Endothelial cell of hepatic sinusoid (primary cell): ENCODE results near the gene DLGAP1.
"Not testable (repeated sequence)": the region's sequence is repeated elsewhere in the genome, so short reads cannot be mapped to it uniquely, and the experiment has no call there.

Experiments used
- in situ Hi-C: cut with HindIII; loops from 2 replicates; pipeline ENCODE4 v1.10.0; 2017; ENCODE audit warnings: low sequenced_read_pairs

The DLGAP1 gene

GRCh38 chr18:4299395-4299794, 155.7 kb downstream of the DLGAP1 start:
- in situ Hi-C loops = no loop called here

GRCh38 chr18:4293337-4293736, 161.8 kb downstream of the DLGAP1 start:
- in situ Hi-C loops = no loop called here

GRCh38 chr18:4292696-4293095, 162.4 kb downstream of the DLGAP1 start:
- in situ Hi-C loops = no loop called here

GRCh38 chr18:4287340-4287739, 167.8 kb downstream of the DLGAP1 start:
- in situ Hi-C loops = not testable (repeated sequence)

GRCh38 chr18:4286256-4286655, 168.9 kb downstream of the DLGAP1 start:
- in situ Hi-C loops = no loop called here

- in situ Hi-C loops = no loop called here
Measured at GRCh38 chr18:4285525-4285924, 169.6 kb downstream of the DLGAP1 start.

- in situ Hi-C loops = no loop called here
Measured at GRCh38 chr18:4284528-4284927, 170.6 kb downstream of the DLGAP1 start.

GRCh38 chr18:4283746-4284291, 171.3 kb downstream of the DLGAP1 start:
- in situ Hi-C loops = no loop called here

- in situ Hi-C loops = no loop called here
Measured at GRCh38 chr18:4282954-4283353, 172.2 kb downstream of the DLGAP1 start.

GRCh38 chr18:4276953-4277585, 178.0 kb downstream of the DLGAP1 start:
- in situ Hi-C loops = no loop called here

- in situ Hi-C loops = loop anchor here (5.0 kb wide), 1 partner anchor 40 kb away; no protein-coding TSS in a partner anchor
Measured at GRCh38 chr18:4271952-4272351, 183.2 kb downstream of the DLGAP1 start.

- in situ Hi-C loops = loop anchor here (5.0 kb wide), 1 partner anchor 39 kb away; no protein-coding TSS in a partner anchor
Measured at GRCh38 chr18:4270988-4271387, 184.1 kb downstream of the DLGAP1 start.

- in situ Hi-C loops = loop anchor here (5.0 kb wide), 1 partner anchor 38 kb away; no protein-coding TSS in a partner anchor
Measured at GRCh38 chr18:4270016-4270415, 185.1 kb downstream of the DLGAP1 start.

- in situ Hi-C loops = no loop called here
Measured at GRCh38 chr18:4267641-4268040, 187.5 kb downstream of the DLGAP1 start.

- in situ Hi-C loops = no loop called here
Measured at GRCh38 chr18:4264347-4264791, 190.7 kb downstream of the DLGAP1 start.

GRCh38 chr18:4260107-4260506, 195.0 kb downstream of the DLGAP1 start:
- in situ Hi-C loops = no loop called here

- in situ Hi-C loops = no loop called here
Measured at GRCh38 chr18:4256766-4257417, 198.2 kb downstream of the DLGAP1 start.

GRCh38 chr18:4254840-4255239, 200.3 kb downstream of the DLGAP1 start:
- in situ Hi-C loops = no loop called here

- in situ Hi-C loops = no loop called here
Measured at GRCh38 chr18:4252829-4253228, 202.3 kb downstream of the DLGAP1 start.

GRCh38 chr18:4251873-4252272, 203.2 kb downstream of the DLGAP1 start:
- in situ Hi-C loops = no loop called here

- in situ Hi-C loops = no loop called here
Measured at GRCh38 chr18:4251206-4251605, 203.9 kb downstream of the DLGAP1 start.

GRCh38 chr18:4250141-4250540, 205.0 kb downstream of the DLGAP1 start:
- in situ Hi-C loops = no loop called here
